Ramos (cell line): Measurements from ENCODE around the gene SGTA.
"Not testable (repeated sequence)": the region's sequence is repeated elsewhere in the genome, so short reads cannot be mapped to it uniquely, and the experiment has no call there.

Experiments
- in situ Hi-C: fragments of 300-500 bp; cut with MboI; formaldehyde crosslinking; loops from one replicate; pipeline ENCODE4 v1.14.3; 2022; ENCODE audit warnings: low sequenced_read_pairs; ENCODE audit not compliant: unreplicated experiment

The SGTA gene

DNA sequence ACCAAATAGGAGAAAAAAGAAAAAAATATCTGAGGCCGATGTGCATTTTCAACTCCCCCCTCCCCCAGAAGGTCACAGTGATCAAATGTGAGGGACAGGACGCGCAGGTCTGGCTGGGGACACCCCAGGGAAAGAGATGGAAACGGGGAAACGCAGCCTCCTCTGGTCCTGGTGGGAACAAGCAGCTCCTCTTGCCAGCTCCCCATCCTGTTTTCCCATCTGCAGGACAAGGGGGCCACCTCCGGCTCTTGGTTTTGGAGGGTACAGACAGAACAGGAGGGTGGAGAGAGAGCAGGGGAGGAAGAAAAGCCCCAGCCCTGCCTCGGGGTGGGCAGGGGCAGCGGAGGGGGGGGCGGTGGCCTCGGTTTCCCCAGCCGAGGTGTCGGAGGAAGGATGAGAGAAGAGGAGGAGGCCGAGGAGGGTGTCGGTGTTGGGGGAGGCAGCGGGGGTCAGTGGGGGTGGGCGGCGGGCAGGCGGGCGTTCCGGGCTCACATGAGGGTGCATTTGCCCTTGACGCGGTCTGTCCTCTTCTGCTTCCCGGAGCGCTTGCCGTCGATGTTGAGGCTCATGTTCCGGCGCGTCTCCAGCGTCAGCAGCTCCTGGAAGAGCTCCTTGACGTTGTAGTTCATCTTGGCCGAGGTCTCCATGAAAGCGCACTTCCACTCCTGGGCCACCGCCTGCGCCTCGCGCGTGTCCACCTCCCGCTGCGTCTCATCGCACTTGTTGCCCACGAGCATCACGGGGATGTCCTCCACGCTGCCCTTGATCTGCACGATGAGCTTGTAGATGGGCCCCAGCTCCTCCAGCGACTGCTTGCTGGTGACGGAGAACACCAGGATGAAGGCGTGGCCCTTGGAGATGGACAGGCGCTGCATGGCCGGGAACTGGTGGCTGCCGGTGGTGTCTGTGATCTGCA lies 66.1 kb downstream of the SGTA start:
- in situ Hi-C loops, result no loop called here

- in situ Hi-C loops, result no loop called here
These were observed 66.8 kb downstream of the SGTA start for GRCh38 chr19:2716275-2716650.

DNA sequence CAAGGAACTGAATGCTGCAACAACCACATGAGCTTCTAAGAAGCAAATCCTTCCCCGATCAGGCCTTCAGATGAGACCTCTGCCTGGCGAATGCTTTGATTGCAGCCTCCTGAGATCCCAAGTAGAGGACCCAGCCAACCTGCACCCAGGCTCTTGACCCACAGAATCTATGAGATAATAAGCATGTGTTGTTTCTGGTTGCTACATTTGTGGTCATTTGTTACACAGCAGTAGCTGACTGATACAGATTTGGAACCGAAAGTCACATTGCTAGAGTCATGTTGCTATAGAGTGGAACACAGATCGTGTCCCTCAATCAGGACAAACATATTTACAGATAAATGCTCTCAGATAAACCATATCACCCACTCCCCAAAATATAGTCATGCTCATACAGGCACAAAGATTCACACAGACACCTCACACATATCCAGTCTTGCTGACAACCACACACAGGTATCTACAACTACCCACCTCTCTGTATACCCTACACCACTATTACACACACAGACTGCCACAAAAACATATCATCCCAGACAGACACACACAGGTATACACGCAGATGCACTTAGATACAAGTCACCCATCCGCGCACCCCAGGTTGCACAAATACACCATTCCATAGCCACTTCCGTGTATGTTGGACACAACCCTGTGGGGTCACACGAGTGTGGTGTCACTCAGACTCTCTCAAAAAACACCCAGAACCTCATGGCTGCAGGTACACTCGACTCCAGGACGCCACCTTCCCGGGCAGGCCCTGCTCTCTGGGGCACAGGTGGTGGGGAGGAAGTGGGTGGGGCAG lies 67.4 kb downstream of the SGTA start:
- in situ Hi-C loops, result no loop called here

DNA sequence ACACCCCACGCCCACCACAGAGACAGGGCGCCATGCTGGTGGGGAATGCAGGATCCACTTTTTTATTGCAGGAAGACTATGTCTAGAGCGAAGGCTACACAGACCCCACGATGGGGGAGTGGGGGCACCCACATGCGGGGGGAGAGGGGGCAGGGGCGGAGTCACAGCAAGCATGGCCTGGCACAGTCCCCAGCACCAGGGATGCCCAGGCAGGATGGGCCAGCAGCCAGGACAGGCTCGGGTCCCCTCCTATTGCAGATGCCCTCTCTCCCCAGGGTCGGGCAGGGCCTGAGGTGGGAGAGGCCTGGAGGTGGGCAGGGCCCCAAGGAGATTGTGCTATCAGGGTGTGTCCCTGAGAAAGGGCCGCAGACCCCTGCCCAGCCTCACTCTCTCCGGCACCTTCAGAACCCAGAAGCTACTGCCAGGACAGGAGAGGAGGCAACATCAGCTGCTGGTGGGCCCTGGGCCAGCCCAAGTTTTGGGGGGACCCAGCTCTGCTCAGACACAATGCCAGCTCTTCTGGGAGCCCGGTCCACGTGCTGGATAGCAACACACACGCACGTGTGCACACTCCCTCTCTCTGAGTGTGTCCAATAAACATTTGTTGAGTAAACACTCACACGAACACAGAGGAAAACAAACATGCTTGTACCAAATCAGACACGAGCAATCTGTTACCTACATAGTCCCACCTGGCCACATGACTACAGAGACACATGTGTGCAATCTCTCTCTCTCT lies 68.4 kb downstream of the SGTA start:
- in situ Hi-C loops, result no loop called here

- in situ Hi-C loops, result not testable (repeated sequence)
These were observed 69.0 kb downstream of the SGTA start for GRCh38 chr19:2714102-2714501.

DNA sequence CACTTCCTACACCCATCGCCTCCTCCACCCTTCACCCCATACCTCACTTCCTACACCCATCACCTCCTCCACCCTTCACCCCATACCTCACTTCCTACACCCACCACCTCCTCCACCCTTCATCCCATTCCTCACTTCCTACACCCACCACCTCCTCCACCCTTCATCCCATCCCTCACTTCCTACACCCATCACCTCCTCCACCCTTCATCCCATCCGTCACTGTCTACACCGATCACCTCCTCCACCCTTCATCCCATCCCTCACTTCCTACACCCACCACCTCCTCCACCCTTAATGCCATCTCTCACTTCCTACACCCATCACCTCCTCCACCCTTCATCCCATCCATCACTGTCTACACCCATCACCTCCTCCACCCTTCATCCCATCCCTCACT lies 69.9 kb downstream of the SGTA start:
- in situ Hi-C loops, result not testable (repeated sequence)

DNA sequence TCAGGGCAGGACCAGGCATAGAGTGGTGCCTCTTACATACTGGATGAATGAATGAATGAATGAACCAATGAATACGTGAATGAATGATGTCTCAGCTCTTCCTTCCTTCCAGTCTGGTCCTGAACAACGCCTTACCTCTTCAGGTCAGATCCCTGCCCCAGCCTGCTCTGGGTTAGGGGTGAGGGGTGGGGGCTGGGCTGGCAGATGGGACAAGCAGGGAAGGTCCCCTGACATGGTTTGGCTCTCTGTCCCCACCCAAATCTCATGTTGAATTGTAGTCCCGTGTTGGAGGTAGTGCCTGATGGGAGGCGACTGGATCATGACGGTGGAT lies 71.2 kb downstream of the SGTA start:
- in situ Hi-C loops, result no loop called here

GRCh38 chr19:2711172-2711874 lies 71.8 kb downstream of the SGTA start:
- in situ Hi-C loops, result no loop called here

DNA sequence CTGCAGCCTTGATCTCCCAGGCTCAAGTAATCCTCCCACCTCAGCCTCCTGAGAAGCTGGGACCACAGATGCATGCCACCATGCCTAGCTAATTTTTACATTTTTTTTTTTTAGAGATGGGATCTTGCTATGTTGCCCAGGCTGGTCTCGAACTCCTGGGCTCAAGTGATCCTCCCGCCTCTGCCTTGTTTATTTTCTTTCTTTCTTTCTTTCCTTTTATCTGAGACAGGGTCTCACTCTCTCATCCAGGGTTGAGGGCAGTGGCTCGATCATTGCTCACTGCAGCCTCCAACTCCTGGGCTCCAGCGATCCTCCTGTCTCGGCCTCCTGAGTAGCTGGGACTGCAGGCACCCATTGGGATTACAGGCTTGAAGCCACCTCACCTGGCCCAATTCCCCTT lies 76.8 kb downstream of the SGTA start:
- in situ Hi-C loops, result no loop called here
